HCT116 (cell line): ENCODE data around the gene REEP6. TPM values are rescaled to one million over a fixed set of nuclear protein-coding genes. Genes with fewer than 3 reads are reported as not detected.

Experiments
- ATAC-seq: fragments of 200-7000 bp; cut with Tn5 transposase; 2 replicates; pipeline ENCODE4 v1.9.1; 2020; ENCODE audit warnings: mild to moderate bottlenecking, moderate library complexity
- BruUV-seq: library from RNA; stranded (reverse); fragments of 400-500 nt; replicated peaks from 2 replicates; lab custom pipeline; 2021; lab: Mats Ljungman, UMichigan
- CTCF ChIA-PET: fragments of 300-600 bp; sonication (Branson Sonifier 250); formaldehyde crosslinking; loops from one replicate; lab custom pipeline; 2021; ENCODE audit warnings: antibody characterized with exemption; lab: Charles Lee
- POLR2A ChIA-PET: fragments of 300-600, 350-600 bp; sonication (Branson Sonifier 250); formaldehyde crosslinking; loops from one replicate; lab custom pipeline; 2021; ENCODE audit warnings: antibody characterized with exemption; lab: Charles Lee
- RAD21 ChIA-PET, 2 experiments: fragments of 300-600 bp; sonication (Branson Sonifier 250); formaldehyde crosslinking; loops; one replicate each; lab custom pipeline; 2023; ENCODE audit warnings: low total read pairs in 2 of 2; ENCODE audit not compliant: uncharacterized antibody in 2 of 2, unreplicated experiment in 2 of 2, low non-redundant PET in 1 of 2; lab: Charles Lee
- DNase-seq: peaks from one replicate; pipeline ENCODE4 v3.0.0-alpha.2; 2010; ENCODE audit warnings: low read depth, low spot score
- H2AFZ ChIP-seq: fragments of 200-600 bp; shearing (Covaris generic), sonication (generic); 2 replicates; pipeline ENCODE4 v1.6.1; 2017; ENCODE audit warnings: low read depth, mixed run types, mixed read lengths, antibody characterized with exemption, low read length; ENCODE audit not compliant: poor library complexity, severe bottlenecking
- H3K27ac ChIP-seq: 2 replicates; pipeline ENCODE4 v1.5.1; 2012; ENCODE audit warnings: low read depth, low read length
- H3K27me3 ChIP-seq: fragments of 200-600 bp; sonication (generic); 2 replicates; pipeline ENCODE4 v1.6.1; 2016; ENCODE audit warnings: mixed run types, low read length, mixed read lengths; ENCODE audit not compliant: insufficient read depth
- H3K36me3 ChIP-seq, 2 experiments: fragments of 200-500 bp in 1 of 2; fragments of 200-600 bp in 1 of 2; sonication (Bioruptor generic) in 1 of 2; sonication (generic) in 1 of 2; 2 replicates each; pipeline versions ENCODE4 v1.5.1 to v1.6.1; 2014 to 2016; ENCODE audit warnings: low read length in 2 of 2, inconsistent platforms in 1 of 2, mixed read lengths in 1 of 2, mixed run types in 1 of 2; ENCODE audit not compliant: insufficient read depth in 2 of 2, control insufficient read depth in 1 of 2
- H3K4me1 ChIP-seq, 2 experiments: fragments of 200-600 bp in 1 of 2; sonication (generic) in 1 of 2; 2 replicates each; pipeline versions ENCODE4 v1.5.1 to v1.6.1; 2012 to 2017; ENCODE audit warnings: low read length in 2 of 2, inconsistent platforms in 1 of 2, mild to moderate bottlenecking in 1 of 2, mixed read lengths in 1 of 2, mixed run types in 1 of 2, moderate library complexity in 1 of 2; ENCODE audit not compliant: insufficient read depth in 2 of 2, control insufficient read depth in 1 of 2
- H3K4me2 ChIP-seq: fragments of 200-600 bp; sonication (generic); 2 replicates; pipeline ENCODE4 v1.6.1; 2017; ENCODE audit warnings: mixed run types, low read length, mixed read lengths
- H3K4me3 ChIP-seq, 2 experiments: fragments of 200-600 bp in 1 of 2; sonication (generic) in 1 of 2; replicated peaks in 1 of 2; 2 replicates each; pipeline ENCODE4 v1.5.1; 2011 to 2016; ENCODE audit warnings: low read length in 2 of 2, control low read depth in 1 of 2, low read depth in 1 of 2, mild to moderate bottlenecking in 1 of 2, mixed read lengths in 1 of 2, mixed run types in 1 of 2
- H3K79me2 ChIP-seq: fragments of 200-600 bp; sonication (generic); 2 replicates; pipeline ENCODE4 v1.6.1; 2017; ENCODE audit warnings: mild to moderate bottlenecking, mixed run types, low read length, moderate library complexity, mixed read lengths; ENCODE audit not compliant: insufficient read depth
- H3K9ac ChIP-seq: fragments of 200-600 bp; sonication (generic); 2 replicates; pipeline ENCODE4 v1.6.1; 2016; ENCODE audit warnings: low read length, mixed read lengths
- H3K9me2 ChIP-seq: fragments of 200-600 bp; sonication (generic), shearing (Covaris generic); 2 replicates; pipeline ENCODE4 v1.6.1; 2017; ENCODE audit warnings: mixed run types, mild to moderate bottlenecking, moderate library complexity; ENCODE audit not compliant: insufficient read depth
- H3K9me3 ChIP-seq, 2 experiments: fragments of 200-500 bp in 1 of 2; fragments of 200-600 bp in 1 of 2; sonication (Bioruptor generic) in 1 of 2; sonication (generic) in 1 of 2; 2 replicates each; pipeline ENCODE4 v1.6.1; 2014 to 2017; ENCODE audit warnings: low read length in 2 of 2, mixed read lengths in 2 of 2, inconsistent platforms in 1 of 2, low read depth in 1 of 2, mild to moderate bottlenecking in 1 of 2, mixed run types in 1 of 2, moderate library complexity in 1 of 2; ENCODE audit not compliant: control insufficient read depth in 1 of 2, insufficient read depth in 1 of 2
- H4K20me1 ChIP-seq: fragments of 200-600 bp; sonication (generic), shearing (Covaris generic); 2 replicates; pipeline ENCODE4 v1.6.1; 2017; ENCODE audit warnings: mixed run types, mild to moderate bottlenecking, moderate library complexity; ENCODE audit not compliant: insufficient read depth
- CEBPB ChIP-seq: IDR thresholded peaks from 2 replicates; pipeline ENCODE4 v1.6.1; 2012; ENCODE audit warnings: low read depth
- EGR1 ChIP-seq: IDR thresholded peaks from 2 replicates; pipeline ENCODE4 v1.6.1; 2012; ENCODE audit warnings: low read depth
- EZH2 ChIP-seq: fragments of 200-600 bp; sonication (generic); IDR thresholded peaks from 2 replicates; pipeline ENCODE4 v1.6.1; 2017; ENCODE audit warnings: antibody characterized with exemption, mixed run types
- EZH2phosphoT487 ChIP-seq: fragments of 200-600 bp; IDR thresholded peaks from 2 replicates; pipeline ENCODE4 v1.6.1; 2018; ENCODE audit warnings: antibody characterized with exemption, borderline replicate concordance
- REST ChIP-seq: IDR thresholded peaks from 2 replicates; pipeline ENCODE4 v1.6.1; 2012; ENCODE audit warnings: low read depth
- SIN3A ChIP-seq: IDR thresholded peaks from 2 replicates; pipeline ENCODE4 v1.6.1; 2012; ENCODE audit warnings: low read depth
- SP1 ChIP-seq: IDR thresholded peaks from 2 replicates; pipeline ENCODE4 v1.6.1; 2012; ENCODE audit warnings: low read depth
- TCF7L2 ChIP-seq: IDR thresholded peaks from 2 replicates; pipeline ENCODE4 v1.7.0; 2011; ENCODE audit warnings: borderline replicate concordance, inconsistent platforms; ENCODE audit not compliant: insufficient read depth, insufficient read length; ENCODE audit errors: extremely low read depth
- YY1 ChIP-seq: IDR thresholded peaks from 2 replicates; pipeline ENCODE4 v1.6.1; 2011; ENCODE audit warnings: low read length, low read depth, moderate library complexity, mild to moderate bottlenecking; ENCODE audit not compliant: insufficient replicate concordance; ENCODE audit errors: extremely low read depth
- ZBTB33 ChIP-seq: IDR thresholded peaks from 2 replicates; pipeline ENCODE4 v1.6.1; 2011; ENCODE audit warnings: mild to moderate bottlenecking, low read length, moderate library complexity; ENCODE audit not compliant: insufficient replicate concordance; ENCODE audit errors: extremely low read depth
- ZFX ChIP-seq: fragments of 450-650 bp; IDR thresholded peaks from 2 replicates; pipeline ENCODE4 v1.6.1; 2017
- intact Hi-C: fragments of 100-400 bp; cut with micrococcal nuclease; formaldehyde crosslinking; loops from 2 replicates; pipeline ENCODE4 v1.10.0; 2022
- total RNA-seq: library from RNA; stranded (reverse); gene quantifications from one replicate; pipeline ENCODE4 v1.2.1, GENCODE V29; 2021; ENCODE audit not compliant: unreplicated experiment

REEP6 gene
- total RNA-seq, 1 experiment from 2014 or later = 53.9 TPM

- Histone ChIP-seq H2AFZ (no peak overlapping the region), H3K4me2 (no peak overlapping the region), H3K27ac (no peak overlapping the region), H3K79me2 (peaks cover 20% of the 10 kb centered on the region), H3K4me3 (no peak overlapping the region), H4K20me1 (no peaks in the 10 kb centered on the region), H3K9me2 (no peaks in the 10 kb centered on the region), H3K36me3 (peaks cover 0 to 5% of the 10 kb centered on the region in 2 experiments; a peak in 2 of 4 replicates), H3K27me3 (no peaks in the 10 kb centered on the region), H3K9ac (no peak overlapping the region), H3K4me1 (peaks cover 5 to 21% of the 10 kb centered on the region in 2 experiments; a peak in 3 of 4 replicates), H3K9me3 (no peaks in the 10 kb centered on the region)
- no TSS peak for BruUV-seq
- DNase-seq (no peak), ATAC-seq (no peak)
- intact Hi-C loops = no loop called here
- RAD21 ChIA-PET = no interaction called here
- POLR2A ChIA-PET = no interaction called here
- TF ChIP-seq ZFX (no peak), TCF7L2 (no peak), EZH2 (no peak), CEBPB (no peak), EZH2phosphoT487 (no peak), EGR1 (no peak), SP1 (no peak), YY1 (no peak), REST (no peak), SIN3A (no peak), ZBTB33 (no peak)
- CTCF ChIA-PET = interaction anchor here (0.8 kb wide), 1 partner anchor 9 kb away, joined by 3 read pairs; the partner anchor contains the start of gene REEP6
These were observed 9.1 kb upstream of the REEP6 start for GRCh38 chr19:1481893-1482360.
